D721Med (cell line): Measurements from ENCODE around the gene SSU72.
A peak's percentile ranks its signal among the peaks of the same experiment; 100 is the strongest.

ENCODE experiments used
- DNase-seq: peaks from one replicate; pipeline ENCODE4 v3.0.0; 2011; ENCODE audit warnings: low spot score; ENCODE audit not compliant: insufficient read length
- FAIRE-seq: peaks from 2 replicates; lab custom pipeline; 2011; peaks lifted over from hg19 to GRCh38; lab: Jason Lieb, UNC
- TF ChIP-seq, protein P1 (sequence below): IDR thresholded peaks from 2 replicates; pipeline ENCODE4 v1.5.1; 2012; ENCODE audit warnings: mild to moderate bottlenecking, control low read depth; ENCODE audit not compliant: insufficient read depth; ENCODE audit errors: missing control alignments

SSU72 gene

DNA sequence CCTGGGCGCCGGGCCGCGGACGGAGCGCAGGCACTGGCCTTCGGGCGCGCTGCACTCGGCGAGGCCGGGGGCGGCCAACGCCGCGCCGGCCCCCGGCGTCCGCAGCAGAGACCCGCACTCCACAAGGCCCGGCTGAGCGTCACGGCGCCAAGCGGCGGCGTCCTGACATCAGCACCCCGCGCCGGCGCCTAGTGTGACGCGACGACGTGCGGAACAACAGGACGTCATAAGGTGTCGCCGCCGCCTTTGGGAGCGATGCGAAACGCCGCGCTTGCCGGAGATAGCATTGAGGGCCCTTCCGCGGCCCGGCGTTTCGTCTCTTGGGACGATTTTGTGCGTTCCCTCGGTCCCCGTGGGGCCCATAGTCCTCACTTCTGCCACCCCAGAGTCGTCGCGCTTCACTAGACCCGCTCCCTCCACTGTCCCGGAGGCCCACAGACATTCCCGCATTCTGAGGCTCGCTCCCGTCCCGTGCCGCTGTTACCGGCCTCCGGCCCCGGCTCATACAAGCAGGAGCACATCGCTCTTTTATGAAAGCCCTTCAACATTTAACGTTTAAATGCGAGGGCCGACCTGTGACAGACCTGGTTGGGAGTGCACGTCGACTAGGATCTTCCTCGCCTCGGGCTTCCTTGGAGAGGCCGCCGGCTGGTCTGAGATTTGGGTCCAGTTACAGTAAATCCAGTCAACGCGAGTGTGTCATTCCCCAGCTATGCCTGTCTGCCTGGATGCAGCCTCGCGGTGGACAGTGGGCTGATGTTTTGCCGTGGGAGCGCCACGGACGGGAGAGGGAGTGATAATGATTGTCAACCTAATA, at the start of gene SSU72:
SSU72 (minus strand) TSS at position 143 of the 817 bp plus-strand sequence. CDS start 306 bp downstream, outside the sequence.
- TF ChIP-seq, protein P1, sequence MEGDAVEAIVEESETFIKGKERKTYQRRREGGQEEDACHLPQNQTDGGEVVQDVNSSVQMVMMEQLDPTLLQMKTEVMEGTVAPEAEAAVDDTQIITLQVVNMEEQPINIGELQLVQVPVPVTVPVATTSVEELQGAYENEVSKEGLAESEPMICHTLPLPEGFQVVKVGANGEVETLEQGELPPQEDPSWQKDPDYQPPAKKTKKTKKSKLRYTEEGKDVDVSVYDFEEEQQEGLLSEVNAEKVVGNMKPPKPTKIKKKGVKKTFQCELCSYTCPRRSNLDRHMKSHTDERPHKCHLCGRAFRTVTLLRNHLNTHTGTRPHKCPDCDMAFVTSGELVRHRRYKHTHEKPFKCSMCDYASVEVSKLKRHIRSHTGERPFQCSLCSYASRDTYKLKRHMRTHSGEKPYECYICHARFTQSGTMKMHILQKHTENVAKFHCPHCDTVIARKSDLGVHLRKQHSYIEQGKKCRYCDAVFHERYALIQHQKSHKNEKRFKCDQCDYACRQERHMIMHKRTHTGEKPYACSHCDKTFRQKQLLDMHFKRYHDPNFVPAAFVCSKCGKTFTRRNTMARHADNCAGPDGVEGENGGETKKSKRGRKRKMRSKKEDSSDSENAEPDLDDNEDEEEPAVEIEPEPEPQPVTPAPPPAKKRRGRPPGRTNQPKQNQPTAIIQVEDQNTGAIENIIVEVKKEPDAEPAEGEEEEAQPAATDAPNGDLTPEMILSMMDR, result no peak
- no peak for FAIRE-seq
- DNase-seq, result peak; percentile 53

DNA sequence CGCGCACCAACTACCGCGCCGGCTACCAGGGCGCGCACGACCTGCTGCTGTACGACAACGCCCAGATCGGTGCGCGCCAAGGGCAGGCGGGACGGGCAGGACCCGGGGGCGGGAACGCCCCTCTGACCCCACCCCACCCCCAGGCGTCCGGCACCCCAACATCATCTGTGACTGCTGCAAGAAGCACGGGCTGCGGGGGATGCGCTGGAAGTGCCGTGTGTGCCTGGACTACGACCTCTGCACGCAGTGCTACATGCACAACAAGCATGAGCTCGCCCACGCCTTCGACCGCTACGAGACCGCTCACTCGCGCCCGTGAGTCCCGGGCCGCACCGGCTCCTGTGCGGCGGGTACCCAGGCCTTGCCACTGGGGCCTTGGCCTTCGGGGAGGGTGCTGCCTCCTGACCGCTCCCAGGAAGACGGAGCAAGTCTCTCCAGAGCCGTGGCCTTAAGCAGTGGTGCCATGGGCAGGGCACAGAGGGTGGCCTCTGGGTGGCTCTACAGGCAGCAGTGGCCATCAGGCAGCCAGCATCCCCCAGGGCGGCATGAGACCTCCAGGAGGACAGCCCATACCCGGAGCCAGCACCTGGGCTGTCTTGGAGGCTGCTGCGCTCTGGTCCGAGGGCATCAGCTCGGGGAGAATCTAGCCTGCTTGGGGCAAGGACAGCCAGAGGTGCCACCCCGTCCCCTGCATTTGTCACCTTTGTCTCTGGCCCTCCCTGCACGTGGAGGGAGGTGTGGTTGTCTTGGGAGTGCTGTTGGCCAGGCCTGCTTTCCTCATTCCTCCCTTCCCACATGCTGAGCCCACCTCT, 49.2 kb upstream of the SSU72 start:
- no peak for FAIRE-seq
- no peak for DNase-seq
- TF ChIP-seq, protein P1, result no peak

DNA sequence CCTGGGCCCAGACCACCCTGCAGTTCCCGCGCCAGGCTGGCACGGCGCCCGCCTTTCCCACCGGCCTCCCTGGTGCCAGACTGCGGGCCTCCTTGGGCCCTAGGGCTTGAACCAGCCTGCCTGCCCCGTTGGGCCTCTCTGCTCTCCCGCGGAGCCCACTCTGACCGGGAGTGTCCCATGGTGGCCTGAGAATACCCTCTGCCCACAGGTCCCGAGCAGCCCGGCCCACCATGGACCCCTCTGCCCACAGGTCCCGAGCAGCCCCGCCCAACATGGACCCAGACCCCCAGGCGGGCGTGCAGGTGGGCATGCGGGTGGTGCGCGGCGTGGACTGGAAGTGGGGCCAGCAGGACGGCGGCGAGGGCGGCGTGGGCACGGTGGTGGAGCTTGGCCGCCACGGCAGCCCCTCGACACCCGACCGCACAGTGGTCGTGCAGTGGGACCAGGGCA, 48.5 kb upstream of the SSU72 start:
- DNase-seq (no peak), FAIRE-seq (no peak)
- TF ChIP-seq, protein P1, result no peak

DNA sequence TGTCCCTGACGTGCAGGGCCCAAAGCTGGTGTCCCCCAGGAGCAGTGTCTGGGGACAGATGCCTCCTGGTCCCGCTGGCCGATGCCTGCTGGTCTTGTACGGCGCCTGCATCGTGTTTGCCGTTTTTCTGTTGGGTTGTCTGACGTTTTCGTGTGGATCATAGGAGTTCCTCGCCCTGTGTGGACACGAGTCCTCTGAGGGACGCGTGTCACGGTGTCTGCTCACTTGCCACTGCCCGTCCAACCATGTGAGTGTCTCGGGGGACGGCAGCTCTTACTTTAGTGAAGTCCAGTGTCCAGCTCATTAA, 48.1 kb upstream of the SSU72 start:
- DNase-seq (no peak), FAIRE-seq (no peak)
- TF ChIP-seq, protein P1, result no peak

DNA sequence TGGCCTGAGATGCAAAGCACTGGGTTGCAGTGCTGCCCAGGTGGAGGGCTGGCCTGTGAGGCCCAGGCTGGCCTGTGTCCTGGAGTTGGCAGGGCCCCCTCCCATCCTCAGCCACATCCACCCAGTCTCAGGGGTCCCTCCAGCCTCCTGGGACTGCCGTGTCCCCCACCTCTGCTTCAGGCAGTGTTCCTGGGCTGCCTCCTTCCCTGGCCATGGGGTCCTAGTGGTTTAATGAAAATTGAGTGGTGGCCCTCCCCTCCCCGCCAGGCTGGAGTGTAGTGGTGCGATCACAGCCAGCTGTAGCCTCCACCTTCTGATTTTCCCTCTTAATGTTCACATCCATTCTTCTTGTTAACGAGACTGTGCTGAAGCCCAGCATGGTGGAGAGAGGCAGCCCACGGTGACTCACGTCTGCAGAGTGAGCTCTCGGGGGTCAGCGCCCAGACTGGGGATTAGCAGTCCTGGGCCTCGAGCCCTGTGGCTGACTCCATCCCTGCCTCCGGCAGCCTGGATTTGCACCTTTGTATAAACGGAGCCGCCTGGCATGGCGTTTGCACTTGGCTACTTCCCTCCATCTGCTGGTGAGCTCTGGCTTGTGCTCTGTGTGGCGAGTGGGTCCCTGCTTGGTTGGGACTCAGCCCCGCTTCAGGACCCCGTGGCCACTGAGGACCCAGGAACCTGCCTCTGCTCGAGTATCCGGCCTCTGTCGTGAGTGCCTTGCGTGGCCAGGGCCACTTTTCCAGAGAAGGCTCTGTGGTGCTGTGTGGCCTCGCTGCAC, 47.5 kb upstream of the SSU72 start:
- FAIRE-seq (no peak), DNase-seq (no peak)
- TF ChIP-seq, protein P1, result no peak

DNA sequence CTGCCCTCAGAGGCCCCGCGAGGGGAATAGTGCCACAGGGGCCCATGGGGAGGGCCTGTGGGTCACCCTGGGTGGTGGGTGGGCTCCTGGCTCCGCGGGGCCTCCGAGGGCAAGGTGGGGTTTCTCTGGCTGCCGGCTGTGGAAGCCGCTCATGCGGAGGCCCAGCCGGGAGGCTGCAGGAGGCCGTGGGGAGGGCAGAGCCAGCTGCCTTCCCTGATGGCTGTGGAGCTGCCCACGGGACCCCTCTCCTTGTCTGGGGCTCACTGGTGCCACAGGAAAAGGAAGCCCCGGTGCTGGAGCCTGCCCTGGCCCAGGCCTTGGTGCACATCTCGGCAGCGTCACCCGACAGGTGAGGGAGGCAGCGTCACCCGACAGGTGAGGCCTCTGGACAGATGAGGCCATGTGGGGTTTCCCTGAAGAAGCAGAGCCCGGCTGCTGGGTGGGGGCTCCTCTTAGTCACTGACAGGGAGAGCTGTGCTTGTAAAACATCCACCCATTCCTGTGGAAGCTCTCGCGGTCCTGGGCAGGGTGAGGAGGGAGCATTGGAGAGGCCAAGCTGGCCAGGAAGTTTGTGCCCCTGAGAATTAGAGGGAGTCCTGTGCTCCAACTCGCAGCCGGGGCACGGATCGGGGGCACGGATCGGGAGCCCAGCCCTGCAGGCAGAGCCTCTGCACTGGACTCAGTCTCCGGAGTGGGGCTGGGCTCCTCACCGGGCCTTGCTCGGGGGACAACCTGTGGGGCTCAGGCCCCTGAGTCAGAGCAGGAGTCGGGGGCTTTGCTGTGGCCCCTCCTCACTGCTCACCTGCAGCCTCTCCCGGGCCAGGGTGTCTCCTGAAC, 46.7 kb upstream of the SSU72 start:
- FAIRE-seq (no peak), DNase-seq (no peak)
- TF ChIP-seq, protein P1, result no peak
